Natural killer cell treated with Interleukin-12 subunit alpha and Interleukin-12 subunit beta and Interleukin-15 and Interleukin-18, amount 100 ng/mL, for 72 hours (primary cell): ENCODE results near the gene UBAC2. TPM values are rescaled to one million over a fixed set of nuclear protein-coding genes. Genes with fewer than 3 reads are reported as not detected.

Experiments used
- ATAC-seq, 2 donors: fragments of 150-1000 bp; cut with Tn5 transposase in 1 of 2; sonication (Bioruptor Pico), chemical (Tn5 transposase) in 1 of 2; 2 replicates each; pipeline ENCODE4 v1.10.0; 2021
- DNase-seq: peaks from one replicate; pipeline ENCODE4 v3.0.0; 2022; ENCODE audit warnings: low spot score
- H3K27ac Mint-ChIP-seq, 2 donors: 1 replicate in 1 of 2; 2 replicates in 1 of 2; pipeline ENCODE4 v1.8.0; 2022; ENCODE audit warnings: mixed read lengths in 2 of 2, mild to moderate bottlenecking in 1 of 2, moderate library complexity in 1 of 2
- H3K27me3 Mint-ChIP-seq, 2 donors: 1 replicate in 1 of 2; 2 replicates in 1 of 2; pipeline ENCODE4 v1.8.0; 2022; ENCODE audit warnings: mixed read lengths in 2 of 2
- H3K36me3 Mint-ChIP-seq: one replicate; pipeline ENCODE4 v1.8.0; 2022; ENCODE audit warnings: mixed read lengths
- H3K4me1 Mint-ChIP-seq, 2 donors: 1 replicate in 1 of 2; 2 replicates in 1 of 2; pipeline ENCODE4 v1.8.0; 2022; ENCODE audit warnings: low read depth in 2 of 2, mixed read lengths in 2 of 2, mild to moderate bottlenecking in 1 of 2
- H3K4me3 Mint-ChIP-seq: one replicate; pipeline ENCODE4 v1.8.0; 2022; ENCODE audit warnings: mixed read lengths
- H3K9me3 Mint-ChIP-seq: 2 replicates; pipeline ENCODE4 v1.8.0; 2022; ENCODE audit warnings: mixed read lengths
- total RNA-seq, 2 donors: library from RNA; stranded (reverse); gene quantifications; one replicate each; pipeline ENCODE4 v1.2.3, GENCODE V29; 2022

Gene UBAC2
- total RNA-seq, 2 donors from 2014 or later = 55.9 to 58.0 TPM

- Mint-ChIP-seq H3K27me3 (peaks cover 0 to 3% of the 10 kb centered on the region in 2 donors), H3K4me1 (peaks cover 57 to 66% of the 10 kb centered on the region in 2 donors), H3K4me3 (peak overlapping the region; percentile 1), H3K27ac (peak overlapping the region; percentile 31 to 32), H3K36me3 (peaks cover 25% of the 10 kb centered on the region), H3K9me3 (no peaks in the 10 kb centered on the region)
- DNase-seq = no peak
- ATAC-seq = peak; percentile 51
Observed at GRCh38 chr13:99347911-99348451, 147.3 kb downstream of the UBAC2 start.

- no peak for ATAC-seq
- Mint-ChIP-seq H3K4me1 (peaks cover 64 to 80% of the 10 kb centered on the region in 2 donors), H3K4me3 (no peak overlapping the region), H3K9me3 (no peaks in the 10 kb centered on the region), H3K36me3 (peaks cover 27% of the 10 kb centered on the region), H3K27ac (no peak overlapping the region), H3K27me3 (peaks cover 0 to 5% of the 10 kb centered on the region in 2 donors)
- DNase-seq = no peak
Observed at GRCh38 chr13:99350191-99350590, 149.5 kb downstream of the UBAC2 start.

GRCh38 chr13:99351772-99352171 is 151.1 kb downstream of the UBAC2 start:
- Mint-ChIP-seq H3K4me1 (peaks cover 70 to 87% of the 10 kb centered on the region in 2 donors), H3K36me3 (peaks cover 27% of the 10 kb centered on the region), H3K27me3 (peaks cover 0 to 5% of the 10 kb centered on the region in 2 donors), H3K9me3 (no peaks in the 10 kb centered on the region), H3K4me3 (peak overlapping the region; percentile 86), H3K27ac (peak overlapping the region; percentile 16 to 64)
- ATAC-seq (peak; percentile 62 to 70), DNase-seq (no peak)

GRCh38 chr13:99352351-99353245 is 151.9 kb downstream of the UBAC2 start:
- Mint-ChIP-seq H3K27ac (peak overlapping the region; percentile 16 to 64), H3K4me3 (peak overlapping the region; percentile 86), H3K36me3 (peaks cover 27% of the 10 kb centered on the region)

GRCh38 chr13:99353246-99353600 is 152.6 kb downstream of the UBAC2 start:
- no peak for ATAC-seq
- H3K4me3 Mint-ChIP-seq = peak overlapping the region; percentile 86

More at GRCh38 chr13:99352351-99353245, 151.9 kb downstream of the UBAC2 start:
- Mint-ChIP-seq H3K4me1 (peaks cover 71 to 87% of the 10 kb centered on the region in 2 donors), H3K27me3 (peaks cover 0 to 5% of the 10 kb centered on the region in 2 donors), H3K9me3 (no peaks in the 10 kb centered on the region)
- DNase-seq = no peak
- ATAC-seq = peak in 1 of 2 donors; percentile 15

GRCh38 chr13:99353836-99354235 is 153.2 kb downstream of the UBAC2 start:
- DNase-seq = no peak

More at GRCh38 chr13:99353246-99353600, 152.6 kb downstream of the UBAC2 start:
- Mint-ChIP-seq H3K27ac (peak overlapping the region in 1 of 2 donors; percentile 64), H3K4me1 (peaks cover 70 to 86% of the 10 kb centered on the region in 2 donors), H3K27me3 (peaks cover 0 to 5% of the 10 kb centered on the region in 2 donors), H3K9me3 (no peaks in the 10 kb centered on the region), H3K36me3 (peaks cover 27% of the 10 kb centered on the region)
- no peak for DNase-seq

GRCh38 chr13:99354371-99354951 is 153.8 kb downstream of the UBAC2 start:
- Mint-ChIP-seq H3K4me1 (peaks cover 69 to 90% of the 10 kb centered on the region in 2 donors), H3K36me3 (peaks cover 22% of the 10 kb centered on the region), H3K27ac (peak overlapping the region; percentile 87 to 88), H3K4me3 (peak overlapping the region; percentile 86), H3K27me3 (peaks cover 0 to 9% of the 10 kb centered on the region in 2 donors), H3K9me3 (no peaks in the 10 kb centered on the region)
- ATAC-seq = peak in 1 of 2 donors; percentile 39
- no peak for DNase-seq

More at GRCh38 chr13:99353836-99354235, 153.2 kb downstream of the UBAC2 start:
- Mint-ChIP-seq H3K36me3 (peaks cover 26% of the 10 kb centered on the region), H3K4me3 (peak overlapping the region; percentile 86), H3K27ac (peak overlapping the region; percentile 87 to 88), H3K4me1 (peaks cover 72 to 88% of the 10 kb centered on the region in 2 donors), H3K27me3 (peaks cover 0 to 8% of the 10 kb centered on the region in 2 donors), H3K9me3 (no peaks in the 10 kb centered on the region)
- ATAC-seq = no peak

GRCh38 chr13:99355267-99356011 is 154.8 kb downstream of the UBAC2 start:
- peaks cover 21% of the 10 kb centered on the region for H3K36me3 Mint-ChIP-seq
- peak overlapping the region; percentile 87 to 88 for H3K27ac Mint-ChIP-seq
- peaks cover 0 to 9% of the 10 kb centered on the region in 2 donors for H3K27me3 Mint-ChIP-seq
- no peak for DNase-seq
- H3K4me1 Mint-ChIP-seq = peaks cover 67 to 90% of the 10 kb centered on the region in 2 donors
- ATAC-seq = no peak
- no peaks in the 10 kb centered on the region for H3K9me3 Mint-ChIP-seq
- peak overlapping the region; percentile 82 for H3K4me3 Mint-ChIP-seq

- H3K36me3 Mint-ChIP-seq = peaks cover 25% of the 10 kb centered on the region
- ATAC-seq = peak in 1 of 2 donors; percentile 2
- peaks cover 69 to 90% of the 10 kb centered on the region in 2 donors for H3K4me1 Mint-ChIP-seq
- H3K27ac Mint-ChIP-seq = peak overlapping the region; percentile 87 to 88
- peaks cover 0 to 9% of the 10 kb centered on the region in 2 donors for H3K27me3 Mint-ChIP-seq
- H3K9me3 Mint-ChIP-seq = no peaks in the 10 kb centered on the region
- peak overlapping the region; percentile 82 for H3K4me3 Mint-ChIP-seq
- DNase-seq = no peak
Observed at GRCh38 chr13:99356012-99356261, 155.3 kb downstream of the UBAC2 start.

GRCh38 chr13:99356262-99357091 is 155.8 kb downstream of the UBAC2 start:
- peaks cover 68 to 89% of the 10 kb centered on the region in 2 donors for H3K4me1 Mint-ChIP-seq
- ATAC-seq (peak; percentile 70 to 85), DNase-seq (peak; percentile 84)
- peaks cover 0 to 9% of the 10 kb centered on the region in 2 donors for H3K27me3 Mint-ChIP-seq
- H3K4me3 Mint-ChIP-seq = peak overlapping the region; percentile 82
- H3K27ac Mint-ChIP-seq = peak overlapping the region; percentile 87 to 88
- H3K36me3 Mint-ChIP-seq = peaks cover 23% of the 10 kb centered on the region
- H3K9me3 Mint-ChIP-seq = no peaks in the 10 kb centered on the region

- peak overlapping the region; percentile 87 to 88 for H3K27ac Mint-ChIP-seq
- ATAC-seq (peak; percentile 64 to 81), DNase-seq (no peak)
- H3K9me3 Mint-ChIP-seq = no peaks in the 10 kb centered on the region
- H3K36me3 Mint-ChIP-seq = peaks cover 22% of the 10 kb centered on the region
- peaks cover 64 to 86% of the 10 kb centered on the region in 2 donors for H3K4me1 Mint-ChIP-seq
- peaks cover 0 to 9% of the 10 kb centered on the region in 2 donors for H3K27me3 Mint-ChIP-seq
- H3K4me3 Mint-ChIP-seq = peak overlapping the region; percentile 82
Observed at GRCh38 chr13:99357131-99357596, 156.5 kb downstream of the UBAC2 start.

- H3K9me3 Mint-ChIP-seq = no peaks in the 10 kb centered on the region
- no peak for ATAC-seq
- peak overlapping the region; percentile 87 to 88 for H3K27ac Mint-ChIP-seq
- H3K4me1 Mint-ChIP-seq = peaks cover 63 to 84% of the 10 kb centered on the region in 2 donors
- DNase-seq = no peak
- peaks cover 0 to 6% of the 10 kb centered on the region in 2 donors for H3K27me3 Mint-ChIP-seq
- H3K36me3 Mint-ChIP-seq = peaks cover 22% of the 10 kb centered on the region
- H3K4me3 Mint-ChIP-seq = peak overlapping the region; percentile 82
Observed at GRCh38 chr13:99357941-99358340, 157.3 kb downstream of the UBAC2 start.
